Middle frontal gyrus (tissue), 1 donor: Measurements from ENCODE around the gene P4HA1.
"Not testable (repeated sequence)": the region's sequence is repeated elsewhere in the genome, so short reads cannot be mapped to it uniquely, and the experiment has no call there.

Experiments used
- DNase-seq: peaks from one replicate; pipeline ENCODE4 v3.0.0-alpha.2; 2015; ENCODE audit warnings: low spot score; ENCODE audit errors: extremely low spot score

Gene P4HA1

GRCh38 chr10:73043766-73044377 lies 52.8 kb downstream of the P4HA1 start:
- DNase-seq = no peak

GRCh38 chr10:73043319-73043718 lies 53.3 kb downstream of the P4HA1 start:
- no peak for DNase-seq

- DNase-seq = no peak
These were observed 54.5 kb downstream of the P4HA1 start for GRCh38 chr10:73042130-73042529.

- DNase-seq = no peak
These were observed 57.0 kb downstream of the P4HA1 start for GRCh38 chr10:73039635-73040034.

- DNase-seq = not testable (repeated sequence)
These were observed 60.4 kb downstream of the P4HA1 start for GRCh38 chr10:73036285-73036684.

GRCh38 chr10:73032536-73032935 lies 64.1 kb downstream of the P4HA1 start:
- DNase-seq = no peak

- DNase-seq = not testable (repeated sequence)
These were observed 70.0 kb downstream of the P4HA1 start for GRCh38 chr10:73026623-73027022.

- not testable (repeated sequence) for DNase-seq
These were observed 73.1 kb downstream of the P4HA1 start for GRCh38 chr10:73023455-73024070.

- DNase-seq = not testable (repeated sequence)
These were observed 73.7 kb downstream of the P4HA1 start for GRCh38 chr10:73022961-73023360.

GRCh38 chr10:73021538-73022164 lies 75.0 kb downstream of the P4HA1 start:
- DNase-seq = not testable (repeated sequence)

GRCh38 chr10:73021050-73021449 lies 75.6 kb downstream of the P4HA1 start:
- DNase-seq = no peak

- no peak for DNase-seq
These were observed 77.6 kb downstream of the P4HA1 start for GRCh38 chr10:73019100-73019499.

GRCh38 chr10:73018632-73019031 lies 78.0 kb downstream of the P4HA1 start:
- DNase-seq = no peak

GRCh38 chr10:73017955-73018480 lies 78.6 kb downstream of the P4HA1 start:
- DNase-seq = no peak

GRCh38 chr10:73015779-73016178 lies 80.9 kb downstream of the P4HA1 start:
- no peak for DNase-seq

- DNase-seq = no peak
These were observed 92.8 kb downstream of the P4HA1 start for GRCh38 chr10:73003822-73004221.

GRCh38 chr10:73000973-73001372 lies 95.7 kb downstream of the P4HA1 start:
- DNase-seq = no peak

GRCh38 chr10:72997099-72997498 lies 99.6 kb downstream of the P4HA1 start:
- no peak for DNase-seq

GRCh38 chr10:72995459-72995858 lies 101.2 kb downstream of the P4HA1 start:
- DNase-seq = not testable (repeated sequence)

- DNase-seq = not testable (repeated sequence)
These were observed 106.9 kb downstream of the P4HA1 start for GRCh38 chr10:72989771-72990170.

- not testable (repeated sequence) for DNase-seq
These were observed 112.0 kb downstream of the P4HA1 start for GRCh38 chr10:72984618-72985017.

- no peak for DNase-seq
These were observed 114.7 kb downstream of the P4HA1 start for GRCh38 chr10:72981882-72982529.
